Osteoblast (primary cell): Measurements from ENCODE around the gene LRMDA. TPM values are rescaled to one million over a fixed set of nuclear protein-coding genes. Genes with fewer than 3 reads are reported as not detected.
A peak's percentile ranks its signal among the peaks of the same experiment; 100 is the strongest.

Experiments used
- DNase-seq: peaks from one replicate; pipeline ENCODE4 v3.0.0; 2011; ENCODE audit warnings: low spot score, mixed read lengths; ENCODE audit not compliant: insufficient read length; ENCODE audit errors: missing footprints
- H2AFZ ChIP-seq: 2 replicates; pipeline ENCODE4 v1.6.0; 2011; ENCODE audit warnings: mild to moderate bottlenecking, low read length
- H3K27ac ChIP-seq: 2 replicates; pipeline ENCODE4 v1.5.1; 2011; ENCODE audit warnings: mild to moderate bottlenecking, low read depth, low read length, moderate library complexity
- H3K27me3 ChIP-seq: 2 replicates; pipeline ENCODE4 v1.6.0; 2012; ENCODE audit warnings: mild to moderate bottlenecking, control low read depth, inconsistent platforms, low read length, moderate library complexity; ENCODE audit not compliant: insufficient read depth
- H3K36me3 ChIP-seq: 2 replicates; pipeline ENCODE4 v1.5.1; 2011; ENCODE audit warnings: mild to moderate bottlenecking, low read length, control low read depth, moderate library complexity; ENCODE audit not compliant: insufficient read depth
- H3K4me1 ChIP-seq: 2 replicates; pipeline ENCODE4 v1.5.1; 2011; ENCODE audit warnings: mild to moderate bottlenecking, low read length, control low read depth, moderate library complexity; ENCODE audit not compliant: insufficient read depth
- H3K4me2 ChIP-seq: 2 replicates; pipeline ENCODE4 v1.6.0; 2011; ENCODE audit warnings: mild to moderate bottlenecking, low read length; ENCODE audit not compliant: insufficient read depth
- H3K4me3 ChIP-seq: fragments of 200-600 bp; sonication (generic); 3 replicates; pipeline ENCODE4 v1.5.1; 2012; ENCODE audit warnings: mild to moderate bottlenecking, low read length, inconsistent platforms; ENCODE audit not compliant: insufficient read depth
- H3K79me2 ChIP-seq: 2 replicates; pipeline ENCODE4 v1.6.0; 2012; ENCODE audit warnings: mild to moderate bottlenecking, low read length, control low read depth, inconsistent platforms; ENCODE audit not compliant: insufficient read depth
- H3K9me3 ChIP-seq: 2 replicates; pipeline ENCODE4 v1.5.1; 2011; ENCODE audit warnings: low read depth, low read length, control low read depth
- H4K20me1 ChIP-seq: 2 replicates; pipeline ENCODE4 v1.6.0; 2012; ENCODE audit warnings: mild to moderate bottlenecking, low read length, control low read depth; ENCODE audit not compliant: insufficient read depth
- CTCF ChIP-seq: IDR thresholded peaks from 2 replicates; pipeline ENCODE4 v1.5.1; 2011; ENCODE audit warnings: mild to moderate bottlenecking, low read depth, low read length, moderate library complexity; ENCODE audit errors: extremely low read depth
- total RNA-seq: library from RNA; depleted of rRNA; stranded (reverse); fragments of >200 nt; gene quantifications from 2 replicates; pipeline ENCODE4 v1.2.3, GENCODE V29; 2012

Gene LRMDA
- total RNA-seq, 1 donor = 18.5 TPM

GRCh38 chr10:75974080-75974479 is 542.7 kb downstream of the LRMDA start:
- Histone ChIP-seq H3K27me3 (no peaks in the 10 kb centered on the region), H3K36me3 (no peaks in the 10 kb centered on the region), H3K4me1 (peaks cover 5% of the 10 kb centered on the region), H3K4me3 (no peak overlapping the region), H3K9me3 (no peaks in the 10 kb centered on the region), H4K20me1 (no peaks in the 10 kb centered on the region), H3K27ac (no peak overlapping the region), H3K79me2 (no peaks in the 10 kb centered on the region), H3K4me2 (no peak overlapping the region), H2AFZ (no peak overlapping the region)
- TF ChIP-seq CTCF = no peak
- DNase-seq = no peak

GRCh38 chr10:75976681-75977080 is 545.3 kb downstream of the LRMDA start:
- no peaks in the 10 kb centered on the region for H3K79me2 ChIP-seq
- H4K20me1 ChIP-seq = no peaks in the 10 kb centered on the region
- H3K27ac ChIP-seq = no peak overlapping the region
- H3K9me3 ChIP-seq = no peaks in the 10 kb centered on the region
- no peak overlapping the region for H3K4me2 ChIP-seq
- no peak overlapping the region for H3K4me3 ChIP-seq
- H3K36me3 ChIP-seq = no peaks in the 10 kb centered on the region
- H3K27me3 ChIP-seq = no peaks in the 10 kb centered on the region
- H3K4me1 ChIP-seq = peaks cover 5% of the 10 kb centered on the region
- no peak overlapping the region for H2AFZ ChIP-seq
- TF ChIP-seq CTCF = no peak
- no peak for DNase-seq

GRCh38 chr10:75977139-75977538 is 545.7 kb downstream of the LRMDA start:
- H3K27ac ChIP-seq = no peak overlapping the region
- no peak overlapping the region for H2AFZ ChIP-seq
- H3K4me1 ChIP-seq = peaks cover 4% of the 10 kb centered on the region
- no peaks in the 10 kb centered on the region for H3K79me2 ChIP-seq
- H3K9me3 ChIP-seq = no peaks in the 10 kb centered on the region
- no peaks in the 10 kb centered on the region for H4K20me1 ChIP-seq
- no peak for DNase-seq
- no peaks in the 10 kb centered on the region for H3K27me3 ChIP-seq
- TF ChIP-seq CTCF = no peak
- no peak overlapping the region for H3K4me2 ChIP-seq
- H3K36me3 ChIP-seq = no peaks in the 10 kb centered on the region
- no peak overlapping the region for H3K4me3 ChIP-seq

- Histone ChIP-seq H3K27me3 (no peaks in the 10 kb centered on the region), H3K4me3 (no peak overlapping the region), H2AFZ (peak overlapping the region; percentile 47), H3K9me3 (no peaks in the 10 kb centered on the region), H3K4me1 (no peaks in the 10 kb centered on the region), H3K4me2 (no peak overlapping the region), H3K27ac (no peak overlapping the region), H3K36me3 (no peaks in the 10 kb centered on the region), H3K79me2 (no peaks in the 10 kb centered on the region), H4K20me1 (no peaks in the 10 kb centered on the region)
- no peak for DNase-seq
- no peak for TF ChIP-seq CTCF
Observed at GRCh38 chr10:75978213-75978612, 546.8 kb downstream of the LRMDA start.
